ENCODE results near the gene TMEM178B. TPM values are rescaled to one million over a fixed set of nuclear protein-coding genes. Genes with fewer than 3 reads are reported as not detected.

Gene TMEM178B
- total and polyA plus RNA-seq, 2 of the 13 experiments (the other 11 are each of a cell fraction or from before 2014, with no cell fraction given), result 0.01 to 0.02 TPM

- TF ChIP-seq ZIK1 (CRISPR knock-in tag; IDR thresholded peaks at IDR 0.05; ENCODE audit: borderline replicate concordance, low read depth) (no peak), ZBTB40 (IDR thresholded peaks at IDR 0.05) (no peak), ZBTB40 (CRISPR knock-in tag; IDR thresholded peaks at IDR 0.05) (no peak), FOSL1 (CRISPR knock-in tag; IDR thresholded peaks at IDR 0.05; ENCODE audit: borderline replicate concordance) (no peak)
Measured at GRCh38 chr7:141234335-141235105, 160.7 kb downstream of the TMEM178B start (continued).

Measured in HepG2 (cell line).